ENCODE measurements around the gene PNMT.

PNMT gene

GRCh38 chr17:39675390-39676082 is 7.3 kb downstream of the PNMT start:
- no peak for DNase-seq (ENCODE audit: low read depth)
- TF ChIP-seq, protein P1, sequence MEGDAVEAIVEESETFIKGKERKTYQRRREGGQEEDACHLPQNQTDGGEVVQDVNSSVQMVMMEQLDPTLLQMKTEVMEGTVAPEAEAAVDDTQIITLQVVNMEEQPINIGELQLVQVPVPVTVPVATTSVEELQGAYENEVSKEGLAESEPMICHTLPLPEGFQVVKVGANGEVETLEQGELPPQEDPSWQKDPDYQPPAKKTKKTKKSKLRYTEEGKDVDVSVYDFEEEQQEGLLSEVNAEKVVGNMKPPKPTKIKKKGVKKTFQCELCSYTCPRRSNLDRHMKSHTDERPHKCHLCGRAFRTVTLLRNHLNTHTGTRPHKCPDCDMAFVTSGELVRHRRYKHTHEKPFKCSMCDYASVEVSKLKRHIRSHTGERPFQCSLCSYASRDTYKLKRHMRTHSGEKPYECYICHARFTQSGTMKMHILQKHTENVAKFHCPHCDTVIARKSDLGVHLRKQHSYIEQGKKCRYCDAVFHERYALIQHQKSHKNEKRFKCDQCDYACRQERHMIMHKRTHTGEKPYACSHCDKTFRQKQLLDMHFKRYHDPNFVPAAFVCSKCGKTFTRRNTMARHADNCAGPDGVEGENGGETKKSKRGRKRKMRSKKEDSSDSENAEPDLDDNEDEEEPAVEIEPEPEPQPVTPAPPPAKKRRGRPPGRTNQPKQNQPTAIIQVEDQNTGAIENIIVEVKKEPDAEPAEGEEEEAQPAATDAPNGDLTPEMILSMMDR (IDR thresholded peaks at IDR 0.05; ENCODE audit: insufficient read depth, low read depth, low read length, missing control alignments): no peak
- no peak overlapping the region for H3K4me3 ChIP-seq (ENCODE audit: low read length)

DNA sequence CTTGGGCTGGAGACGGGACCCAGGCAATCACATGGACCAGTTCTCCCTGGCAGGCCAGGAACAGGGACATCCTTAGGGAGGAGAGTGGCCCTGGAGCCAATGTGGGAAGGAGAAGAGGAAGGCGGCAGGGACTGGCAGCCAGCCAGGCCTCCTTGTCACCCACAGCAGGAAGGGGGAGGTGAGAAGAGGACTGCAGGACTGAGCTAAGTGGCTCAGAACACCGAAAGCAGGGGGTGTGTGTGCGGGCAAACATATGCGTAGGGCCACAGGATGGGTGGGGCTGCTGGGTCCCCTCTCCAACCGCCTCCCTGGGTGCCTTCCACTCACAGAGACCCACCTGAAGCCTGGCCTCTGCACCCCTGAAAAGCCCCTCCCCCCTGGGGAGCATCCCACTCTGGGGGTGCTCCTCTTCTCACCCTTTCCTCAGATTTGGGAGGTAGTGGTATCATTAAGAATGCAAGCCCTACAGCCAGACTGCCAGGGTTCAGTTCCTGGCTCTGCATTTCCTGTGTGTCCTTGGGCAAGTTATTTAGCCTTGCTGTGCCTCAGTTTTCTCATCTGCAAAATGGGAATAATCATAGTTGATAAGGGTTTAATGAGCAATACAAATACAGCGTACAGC is 8.1 kb downstream of the PNMT start:
- peak; percentile 44 for DNase-seq (ENCODE audit: low read depth)
- TF ChIP-seq, protein P1 (IDR thresholded peaks at IDR 0.05; ENCODE audit: insufficient read depth, low read depth, low read length, missing control alignments): no peak
- H3K4me3 ChIP-seq (ENCODE audit: low read length): no peak overlapping the region

- TF ChIP-seq, protein P1 (IDR thresholded peaks at IDR 0.05; ENCODE audit: insufficient read depth, low read depth, low read length, missing control alignments): no peak
- H3K4me3 ChIP-seq (ENCODE audit: low read length): no peak overlapping the region
- DNase-seq (ENCODE audit: low read depth): no peak
Measured at GRCh38 chr17:39677072-39677471, 8.8 kb downstream of the PNMT start.

DNA sequence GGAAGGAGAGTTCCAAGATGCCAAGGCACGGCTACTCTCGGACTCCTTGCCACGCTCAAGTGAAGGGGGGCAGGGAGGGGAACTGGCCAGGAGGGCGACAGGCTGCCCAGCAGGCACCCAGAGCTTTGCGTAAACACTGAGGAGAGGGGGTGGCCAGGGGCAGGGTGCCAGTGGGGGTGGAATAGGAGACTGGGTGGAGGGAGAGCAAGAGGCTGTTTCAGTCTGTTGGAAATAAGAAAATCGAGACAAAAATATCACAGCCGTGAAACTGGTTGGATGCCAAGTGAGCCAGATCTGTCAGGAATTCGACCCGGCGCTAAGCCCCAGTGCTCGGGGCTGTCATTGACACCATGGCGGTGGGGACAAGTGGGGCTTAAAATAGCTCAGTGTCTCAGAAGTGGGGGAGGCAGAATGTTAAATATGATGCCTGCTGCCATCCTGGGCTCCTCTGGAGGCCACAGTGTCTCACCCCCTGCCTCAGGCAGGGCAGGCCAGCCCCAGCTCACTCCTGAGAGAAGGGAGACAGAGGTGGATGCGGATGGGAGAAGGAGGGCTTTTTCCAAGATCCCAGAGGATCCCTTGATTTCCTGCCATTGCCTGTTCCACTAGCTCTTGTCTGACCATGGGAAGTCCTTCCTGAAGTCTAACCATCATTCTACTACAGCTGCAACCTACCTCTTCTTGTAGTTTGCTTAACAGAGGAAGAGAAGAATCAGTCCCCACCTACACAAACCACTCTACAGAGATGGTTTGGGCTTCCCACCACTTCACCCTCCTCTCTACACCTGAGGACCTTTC is 9.5 kb downstream of the PNMT start:
- no peak overlapping the region for H3K4me3 ChIP-seq (ENCODE audit: low read length)
- TF ChIP-seq, protein P1 (IDR thresholded peaks at IDR 0.05; ENCODE audit: insufficient read depth, low read depth, low read length, missing control alignments): no peak
- DNase-seq (ENCODE audit: low read depth): no peak

- TF ChIP-seq, protein P1 (IDR thresholded peaks at IDR 0.05; ENCODE audit: insufficient read depth, low read depth, low read length, missing control alignments): no peak
- no peak for DNase-seq (ENCODE audit: low read depth)
- H3K4me3 ChIP-seq (ENCODE audit: low read length): no peak overlapping the region
Measured at GRCh38 chr17:39678340-39679116, 10.3 kb downstream of the PNMT start.

- H3K4me3 ChIP-seq (ENCODE audit: low read length): no peak overlapping the region
Measured at GRCh38 chr17:39679521-39680192, 11.4 kb downstream of the PNMT start.

More at GRCh38 chr17:39679521-39680192, 11.4 kb downstream of the PNMT start:
- TF ChIP-seq, protein P1 (IDR thresholded peaks at IDR 0.05; ENCODE audit: insufficient read depth, low read depth, low read length, missing control alignments): no peak
- no peak for DNase-seq (ENCODE audit: low read depth)
